Lower leg skin (tissue), 4 donors: Measurements from ENCODE around the gene CIB4. TPM values are rescaled to one million over a fixed set of nuclear protein-coding genes. Genes with fewer than 3 reads are reported as not detected.

Source experiments
- DNase-seq, 2 donors: peaks; one replicate each; pipeline ENCODE4 v3.0.0-alpha.2; 2019; ENCODE audit warnings: low spot score in 2 of 2
- H3K4me3 ChIP-seq: fragments of 200-600 bp; sonication (generic); 2 replicates; pipeline ENCODE4 v1.5.1; 2017; ENCODE audit warnings: mild to moderate bottlenecking, low read depth; ENCODE audit not compliant: poor library complexity, severe bottlenecking
- POLR2A ChIP-seq, 2 donors: fragments of 450-650 bp; IDR thresholded peaks; one replicate each; pipeline ENCODE4 v1.6.1; 2016 to 2017; ENCODE audit warnings: antibody characterized with exemption in 2 of 2, mild to moderate bottlenecking in 1 of 2, moderate library complexity in 1 of 2
- WGBS, 2 donors: methylation state at CpG; one replicate each; pipeline ENCODE4 v1.1.5; 2018; 5-methylcytosine and 5-hydroxymethylcytosine counted together
- intact Hi-C: fragments of 100-400 bp; cut with DNase I; formaldehyde crosslinking; loops from one replicate; pipeline ENCODE4 v1.15.0; 2023; ENCODE audit warnings: low total_unique reads
- total RNA-seq, 4 donors: library from RNA; depleted of rRNA; stranded (reverse); fragments of >200 nt; gene quantifications; one replicate each; pipeline ENCODE4 v1.1.0, GENCODE V29; 2016
- TF ChIP-seq, protein P1 (sequence below), 3 donors: fragments of 450-650 bp; IDR thresholded peaks; one replicate each; pipeline ENCODE4 v1.5.1; 2016; ENCODE audit warnings: antibody characterized with exemption in 3 of 3, mild to moderate bottlenecking in 3 of 3, moderate library complexity in 2 of 3

CIB4 gene
- total RNA-seq, 4 donors from 2014 or later, result not detected

DNA sequence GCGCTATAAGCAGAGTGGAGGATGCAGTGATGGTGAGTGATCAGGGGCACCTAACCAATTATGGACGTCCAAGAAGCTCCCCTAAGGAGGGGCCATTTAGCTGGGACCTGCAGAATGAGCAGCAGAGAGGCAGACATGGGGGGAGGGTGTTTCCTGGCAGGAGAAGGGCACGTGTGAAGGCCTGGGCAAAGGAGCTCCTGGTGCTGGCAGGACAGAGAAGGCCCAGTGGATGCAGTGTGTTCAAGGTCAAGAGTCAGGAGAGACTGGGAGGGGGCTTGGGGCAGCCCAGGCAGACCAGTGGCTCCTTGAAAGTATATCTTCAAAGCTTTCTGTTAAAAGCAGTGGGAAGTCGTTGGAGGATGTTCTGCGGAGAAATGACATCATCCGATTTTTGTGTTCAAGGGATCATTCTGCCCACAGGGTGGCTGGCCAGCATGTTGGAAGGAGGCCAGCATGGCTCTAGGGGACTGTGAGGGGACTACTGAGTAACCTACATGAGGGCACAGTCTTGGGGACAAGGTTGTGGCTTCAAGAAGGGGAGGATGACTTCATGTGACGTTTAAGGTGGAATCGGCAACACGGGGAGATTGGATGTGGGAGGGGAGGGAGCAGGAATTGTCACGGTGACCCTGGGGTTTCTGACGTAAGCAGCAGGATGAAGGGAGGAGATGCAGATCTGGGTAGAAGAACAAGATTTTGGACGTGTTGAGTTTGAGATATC lies 9.0 kb upstream of the CIB4 start:
- WGBS, 2 donors, result 77 to 81% methylated on average over 12 of the region's 12 CpGs
- H3K4me3 ChIP-seq, result no peak overlapping the region
- peak in 1 of 2 donors; percentile 67 for DNase-seq
- intact Hi-C loops, result no loop called here
- TF ChIP-seq, protein P1, sequence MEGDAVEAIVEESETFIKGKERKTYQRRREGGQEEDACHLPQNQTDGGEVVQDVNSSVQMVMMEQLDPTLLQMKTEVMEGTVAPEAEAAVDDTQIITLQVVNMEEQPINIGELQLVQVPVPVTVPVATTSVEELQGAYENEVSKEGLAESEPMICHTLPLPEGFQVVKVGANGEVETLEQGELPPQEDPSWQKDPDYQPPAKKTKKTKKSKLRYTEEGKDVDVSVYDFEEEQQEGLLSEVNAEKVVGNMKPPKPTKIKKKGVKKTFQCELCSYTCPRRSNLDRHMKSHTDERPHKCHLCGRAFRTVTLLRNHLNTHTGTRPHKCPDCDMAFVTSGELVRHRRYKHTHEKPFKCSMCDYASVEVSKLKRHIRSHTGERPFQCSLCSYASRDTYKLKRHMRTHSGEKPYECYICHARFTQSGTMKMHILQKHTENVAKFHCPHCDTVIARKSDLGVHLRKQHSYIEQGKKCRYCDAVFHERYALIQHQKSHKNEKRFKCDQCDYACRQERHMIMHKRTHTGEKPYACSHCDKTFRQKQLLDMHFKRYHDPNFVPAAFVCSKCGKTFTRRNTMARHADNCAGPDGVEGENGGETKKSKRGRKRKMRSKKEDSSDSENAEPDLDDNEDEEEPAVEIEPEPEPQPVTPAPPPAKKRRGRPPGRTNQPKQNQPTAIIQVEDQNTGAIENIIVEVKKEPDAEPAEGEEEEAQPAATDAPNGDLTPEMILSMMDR (IDR thresholded peaks at IDR 0.05), result no peak
- TF ChIP-seq POLR2A (IDR thresholded peaks at IDR 0.05), result no peak

DNA sequence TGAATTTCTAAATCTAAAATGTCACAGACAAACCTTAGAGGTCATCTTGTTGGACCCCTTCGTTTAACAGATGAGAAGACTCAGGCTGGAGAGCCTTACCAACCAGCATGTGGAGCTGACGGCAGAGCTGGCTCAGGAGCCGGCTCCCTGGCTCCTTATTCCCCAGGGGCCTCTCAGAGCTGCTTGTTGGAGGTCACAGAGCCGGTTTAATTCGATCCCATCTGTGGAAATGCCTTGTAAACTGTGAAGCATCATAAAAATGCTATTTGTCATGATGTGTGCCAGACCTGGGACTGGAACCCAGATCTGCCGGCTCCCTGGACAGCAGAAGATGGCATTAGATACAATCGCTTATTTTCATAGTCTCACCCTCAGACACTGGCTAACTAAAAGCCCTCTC lies 8.2 kb upstream of the CIB4 start:
- peak in 1 of 2 donors; percentile 43 for DNase-seq
- WGBS, 2 donors, result 66 to 67% methylated on average over 7 of the region's 7 CpGs
- no peak overlapping the region for H3K4me3 ChIP-seq
- TF ChIP-seq, protein P1 (IDR thresholded peaks at IDR 0.05), result no peak
- no peak for TF ChIP-seq POLR2A (IDR thresholded peaks at IDR 0.05)
- intact Hi-C loops, result no loop called here

DNA sequence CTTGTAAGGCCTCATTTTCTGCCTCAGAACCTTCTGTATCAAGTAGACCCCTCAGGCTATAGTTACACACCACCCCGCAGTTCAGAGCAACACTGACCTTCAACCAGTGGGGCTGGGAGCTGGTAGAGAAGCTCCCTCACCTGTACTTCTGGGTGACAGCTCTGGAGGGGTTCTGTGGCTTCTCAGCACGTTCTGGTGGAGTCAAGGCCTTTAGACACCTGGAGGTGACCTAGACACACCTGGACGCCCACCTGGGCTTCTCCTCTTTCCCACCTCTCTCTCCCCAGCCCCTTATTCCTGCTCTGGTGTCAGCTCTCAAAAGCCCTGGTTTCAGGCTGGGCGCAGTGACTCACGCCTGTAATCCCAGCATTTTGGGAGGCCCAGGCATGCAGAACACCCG lies 7.3 kb upstream of the CIB4 start:
- WGBS, 2 donors, result 77 to 88% methylated on average over 6 of the region's 6 CpGs
- H3K4me3 ChIP-seq, result no peak overlapping the region
- DNase-seq, result no peak
- TF ChIP-seq, protein P1 (IDR thresholded peaks at IDR 0.05), result no peak
- TF ChIP-seq POLR2A (IDR thresholded peaks at IDR 0.05), result no peak
- intact Hi-C loops, result no loop called here

DNA sequence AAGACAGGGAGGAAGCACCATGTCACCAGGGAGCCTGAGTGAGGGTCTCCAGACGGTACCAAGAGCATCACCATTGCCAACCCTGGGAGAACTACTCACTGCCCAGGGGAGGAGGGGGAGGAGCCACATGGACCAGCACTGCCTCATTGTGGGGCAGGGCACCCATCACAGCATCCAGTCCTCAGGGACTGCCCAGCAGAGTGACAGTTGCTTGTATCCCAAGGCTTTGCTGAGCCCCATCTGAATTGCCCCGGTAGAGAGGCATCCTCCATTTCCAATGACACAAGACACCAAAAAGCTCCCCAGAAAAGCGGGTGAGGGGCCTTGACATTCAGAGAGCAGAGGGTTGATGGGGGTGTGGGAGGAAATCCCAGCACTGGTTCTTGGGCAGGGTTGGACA lies 6.8 kb upstream of the CIB4 start:
- no peak for TF ChIP-seq POLR2A (IDR thresholded peaks at IDR 0.05)
- TF ChIP-seq, protein P1 (IDR thresholded peaks at IDR 0.05), result no peak
- intact Hi-C loops, result no loop called here
- peak in 1 of 2 donors; percentile 31 for DNase-seq
- 84 to 87% methylated on average over 3 of the region's 3 CpGs for WGBS, 2 donors
- H3K4me3 ChIP-seq, result no peak overlapping the region

DNA sequence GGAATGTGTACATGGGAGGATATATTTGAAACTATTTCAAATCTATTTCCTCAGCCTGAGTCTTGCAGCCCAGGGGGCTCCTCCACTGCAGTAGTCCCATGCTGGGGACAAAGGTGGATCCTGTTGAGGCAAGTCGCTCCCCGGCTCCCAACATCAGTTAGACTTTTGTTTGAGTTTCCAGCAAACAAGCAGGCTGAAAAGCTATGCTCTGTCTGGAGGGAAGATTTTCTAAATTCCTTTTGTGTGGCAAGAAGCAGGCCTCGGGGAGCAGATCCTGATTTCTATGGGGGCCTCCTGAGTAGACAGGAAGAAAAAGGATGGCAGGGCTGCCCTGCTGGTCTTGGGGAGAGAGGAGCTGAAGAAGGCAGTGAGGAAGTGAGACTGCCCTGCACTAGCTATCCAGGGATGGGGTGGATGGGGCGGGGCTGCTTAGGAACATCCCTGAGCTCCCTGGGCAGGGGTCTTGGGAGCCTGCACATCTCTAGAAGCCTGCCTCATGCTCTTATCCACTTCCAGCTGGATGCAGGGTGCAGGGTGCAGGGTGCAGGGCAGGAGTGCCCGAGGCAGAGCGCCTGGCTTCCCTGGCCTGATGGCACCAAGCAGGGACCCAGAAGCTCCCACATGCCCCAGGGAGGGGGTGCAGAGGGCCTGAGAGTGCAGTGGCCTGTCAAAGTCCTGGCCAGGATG lies 6.0 kb upstream of the CIB4 start:
- WGBS, 2 donors, result 64 to 68% methylated on average over 6 of the region's 6 CpGs
- peak in 1 of 2 donors; percentile 53 for DNase-seq
- no peak overlapping the region for H3K4me3 ChIP-seq
- intact Hi-C loops, result no loop called here
- TF ChIP-seq, protein P1 (IDR thresholded peaks at IDR 0.05), result no peak
- TF ChIP-seq POLR2A (IDR thresholded peaks at IDR 0.05), result no peak
